Endothelial cell of umbilical vein (primary cell): ENCODE measurements around the gene KANSL1L.

Experiments
- CTCF ChIP-seq, 2 donors: IDR thresholded peaks; 1 replicate in 1 of 2; 2 replicates in 1 of 2; pipeline ENCODE4 v1.5.1; 2011; ENCODE audit warnings: low read length in 2 of 2, mild to moderate bottlenecking in 2 of 2, moderate library complexity in 2 of 2, control low read depth in 1 of 2, inconsistent platforms in 1 of 2, low read depth in 1 of 2; ENCODE audit not compliant: insufficient read depth in 1 of 2; ENCODE audit errors: extremely low read depth in 1 of 2
- EZH2 ChIP-seq: IDR thresholded peaks from 2 replicates; pipeline ENCODE4 v1.6.1; 2012; ENCODE audit warnings: borderline replicate concordance, low read depth, mild to moderate bottlenecking, moderate library complexity, low read length, inconsistent platforms; ENCODE audit not compliant: severe bottlenecking
- FOS ChIP-seq: IDR thresholded peaks from 2 replicates; pipeline ENCODE4 v1.6.1; 2011; ENCODE audit warnings: mild to moderate bottlenecking, low read length, moderate library complexity, borderline replicate concordance; ENCODE audit not compliant: insufficient read depth
- JUN ChIP-seq: IDR thresholded peaks from 2 replicates; pipeline ENCODE4 v1.6.1; 2011; ENCODE audit warnings: borderline replicate concordance, low read depth; ENCODE audit not compliant: insufficient read length, insufficient read depth
- POLR2A ChIP-seq: IDR thresholded peaks from 2 replicates; pipeline ENCODE4 v1.6.1; 2012; ENCODE audit warnings: low read depth, mild to moderate bottlenecking, control low read depth, low read length
- POLR2AphosphoS5 ChIP-seq: IDR thresholded peaks from 2 replicates; pipeline ENCODE4 v1.6.1; 2012; ENCODE audit warnings: low read depth, mild to moderate bottlenecking, control low read depth, low read length, moderate library complexity; ENCODE audit not compliant: insufficient read depth

- TF ChIP-seq CTCF (IDR thresholded peaks at IDR 0.05; ENCODE audit: extremely low read depth in 1 of 2, insufficient read depth in 1 of 2, low read depth in 1 of 2, low read length in 2 of 2) (no peak), EZH2 (no peak), POLR2AphosphoS5 (no peak), POLR2A (no peak), JUN (no peak), FOS (no peak)
Measured at GRCh38 chr2:210113614-210114235, 57.5 kb downstream of the KANSL1L start.
